ENCODE data around the gene SSH2. TPM values are rescaled to one million over a fixed set of nuclear protein-coding genes. Genes with fewer than 3 reads are reported as not detected.

Gene SSH2
- polyA plus RNA-seq, 1 donor from 2014 or later = 16.6 TPM

DNA sequence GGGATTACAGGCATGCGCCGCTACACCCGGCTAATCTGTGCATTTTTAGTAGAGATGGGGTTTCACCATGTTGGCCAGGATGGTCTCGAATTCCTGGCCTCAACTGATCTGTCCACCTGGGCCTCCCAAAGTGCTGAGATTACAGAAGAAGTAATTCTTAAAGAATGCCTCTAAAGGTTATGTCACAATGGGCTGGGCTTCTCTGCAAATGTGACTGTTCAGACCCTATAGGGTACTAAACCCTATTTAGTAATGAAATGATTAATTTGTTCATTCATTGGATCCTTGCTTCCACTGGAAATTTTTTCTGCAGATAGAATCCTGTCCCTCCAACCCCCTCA is 198.5 kb downstream of the SSH2 start:
- H3K27ac ChIP-seq (ENCODE audit: low read length) = no peak overlapping the region
- TF ChIP-seq POLR2AphosphoS5 (IDR thresholded peaks at IDR 0.05) (no peak), MXI1 (conservative IDR thresholded peaks at IDR 0.05; ENCODE audit: poor library complexity, severe bottlenecking) (no peak), EZH2 (IDR thresholded peaks at IDR 0.05; ENCODE audit: borderline replicate concordance, insufficient read depth, low read length, poor library complexity, severe bottlenecking) (no peak), EP300 (conservative IDR thresholded peaks at IDR 0.05; ENCODE audit: poor library complexity, severe bottlenecking) (no peak), SMC3 (conservative IDR thresholded peaks at IDR 0.05; ENCODE audit: poor library complexity) (no peak), TAF1 (IDR thresholded peaks at IDR 0.05; ENCODE audit: low read depth) (no peak), RAD21 (conservative IDR thresholded peaks at IDR 0.05) (no peak)
- TF ChIP-seq, protein P1, sequence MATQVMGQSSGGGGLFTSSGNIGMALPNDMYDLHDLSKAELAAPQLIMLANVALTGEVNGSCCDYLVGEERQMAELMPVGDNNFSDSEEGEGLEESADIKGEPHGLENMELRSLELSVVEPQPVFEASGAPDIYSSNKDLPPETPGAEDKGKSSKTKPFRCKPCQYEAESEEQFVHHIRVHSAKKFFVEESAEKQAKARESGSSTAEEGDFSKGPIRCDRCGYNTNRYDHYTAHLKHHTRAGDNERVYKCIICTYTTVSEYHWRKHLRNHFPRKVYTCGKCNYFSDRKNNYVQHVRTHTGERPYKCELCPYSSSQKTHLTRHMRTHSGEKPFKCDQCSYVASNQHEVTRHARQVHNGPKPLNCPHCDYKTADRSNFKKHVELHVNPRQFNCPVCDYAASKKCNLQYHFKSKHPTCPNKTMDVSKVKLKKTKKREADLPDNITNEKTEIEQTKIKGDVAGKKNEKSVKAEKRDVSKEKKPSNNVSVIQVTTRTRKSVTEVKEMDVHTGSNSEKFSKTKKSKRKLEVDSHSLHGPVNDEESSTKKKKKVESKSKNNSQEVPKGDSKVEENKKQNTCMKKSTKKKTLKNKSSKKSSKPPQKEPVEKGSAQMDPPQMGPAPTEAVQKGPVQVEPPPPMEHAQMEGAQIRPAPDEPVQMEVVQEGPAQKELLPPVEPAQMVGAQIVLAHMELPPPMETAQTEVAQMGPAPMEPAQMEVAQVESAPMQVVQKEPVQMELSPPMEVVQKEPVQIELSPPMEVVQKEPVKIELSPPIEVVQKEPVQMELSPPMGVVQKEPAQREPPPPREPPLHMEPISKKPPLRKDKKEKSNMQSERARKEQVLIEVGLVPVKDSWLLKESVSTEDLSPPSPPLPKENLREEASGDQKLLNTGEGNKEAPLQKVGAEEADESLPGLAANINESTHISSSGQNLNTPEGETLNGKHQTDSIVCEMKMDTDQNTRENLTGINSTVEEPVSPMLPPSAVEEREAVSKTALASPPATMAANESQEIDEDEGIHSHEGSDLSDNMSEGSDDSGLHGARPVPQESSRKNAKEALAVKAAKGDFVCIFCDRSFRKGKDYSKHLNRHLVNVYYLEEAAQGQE (IDR thresholded peaks at IDR 0.05; ENCODE audit: borderline replicate concordance) = no peak
- TF ChIP-seq, protein P2, sequence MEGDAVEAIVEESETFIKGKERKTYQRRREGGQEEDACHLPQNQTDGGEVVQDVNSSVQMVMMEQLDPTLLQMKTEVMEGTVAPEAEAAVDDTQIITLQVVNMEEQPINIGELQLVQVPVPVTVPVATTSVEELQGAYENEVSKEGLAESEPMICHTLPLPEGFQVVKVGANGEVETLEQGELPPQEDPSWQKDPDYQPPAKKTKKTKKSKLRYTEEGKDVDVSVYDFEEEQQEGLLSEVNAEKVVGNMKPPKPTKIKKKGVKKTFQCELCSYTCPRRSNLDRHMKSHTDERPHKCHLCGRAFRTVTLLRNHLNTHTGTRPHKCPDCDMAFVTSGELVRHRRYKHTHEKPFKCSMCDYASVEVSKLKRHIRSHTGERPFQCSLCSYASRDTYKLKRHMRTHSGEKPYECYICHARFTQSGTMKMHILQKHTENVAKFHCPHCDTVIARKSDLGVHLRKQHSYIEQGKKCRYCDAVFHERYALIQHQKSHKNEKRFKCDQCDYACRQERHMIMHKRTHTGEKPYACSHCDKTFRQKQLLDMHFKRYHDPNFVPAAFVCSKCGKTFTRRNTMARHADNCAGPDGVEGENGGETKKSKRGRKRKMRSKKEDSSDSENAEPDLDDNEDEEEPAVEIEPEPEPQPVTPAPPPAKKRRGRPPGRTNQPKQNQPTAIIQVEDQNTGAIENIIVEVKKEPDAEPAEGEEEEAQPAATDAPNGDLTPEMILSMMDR (IDR thresholded peaks at IDR 0.05; ENCODE audit: poor library complexity, severe bottlenecking) = no peak
- no peaks in the 10 kb centered on the region for H3K36me3 ChIP-seq (ENCODE audit: insufficient read depth, low read length)
- no peaks in the 10 kb centered on the region for H3K9me2 ChIP-seq (ENCODE audit: insufficient read depth, low read length)
- no peaks in the 10 kb centered on the region for H3F3A ChIP-seq (ENCODE audit: insufficient read depth, low read length, poor library complexity, severe bottlenecking)
- no peak overlapping the region for H2AFZ ChIP-seq (ENCODE audit: low read depth, low read length)
- H4K20me1 ChIP-seq (ENCODE audit: insufficient read depth) = no peaks in the 10 kb centered on the region
- H3K9me3 ChIP-seq (ENCODE audit: low read length) = peaks cover 10% of the 10 kb centered on the region
- H3K4me2 ChIP-seq (ENCODE audit: low read length) = no peak overlapping the region
- no peak overlapping the region for H3K4me3 ChIP-seq (ENCODE audit: low read length)
- H3K27me3 ChIP-seq (ENCODE audit: insufficient read depth, low read depth, low read length) = no peaks in the 10 kb centered on the region
- no peak overlapping the region for H3K9ac ChIP-seq (ENCODE audit: low read length)
- H3K79me2 ChIP-seq (replicated peaks; ENCODE audit: insufficient read depth, low read length) = peaks cover 3% of the 10 kb centered on the region

DNA sequence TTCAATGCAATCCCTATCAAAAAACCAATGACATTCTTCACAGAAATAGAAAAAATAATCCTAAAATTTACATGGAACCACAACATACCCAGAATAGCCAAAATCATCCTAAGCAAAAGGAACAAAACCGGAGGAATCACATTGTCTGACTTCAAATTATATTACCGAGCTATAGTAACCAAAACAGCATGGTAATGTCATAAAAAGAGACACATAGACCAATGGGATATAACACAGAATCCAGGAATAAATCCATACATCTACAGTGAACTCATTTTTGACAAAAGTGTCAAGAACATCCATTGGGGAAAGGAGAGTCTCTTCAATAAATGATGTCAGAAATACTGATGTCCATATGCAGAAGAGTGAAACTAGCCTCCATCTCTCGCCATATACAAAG is 201.5 kb downstream of the SSH2 start:
- H4K20me1 ChIP-seq (ENCODE audit: insufficient read depth) = no peaks in the 10 kb centered on the region
- no peak for TF ChIP-seq EZH2 (IDR thresholded peaks at IDR 0.05; ENCODE audit: borderline replicate concordance, insufficient read depth, low read length, poor library complexity, severe bottlenecking)
- no peak for TF ChIP-seq MXI1 (conservative IDR thresholded peaks at IDR 0.05; ENCODE audit: poor library complexity, severe bottlenecking)
- TF ChIP-seq RAD21 (conservative IDR thresholded peaks at IDR 0.05) = no peak
- TF ChIP-seq, protein P1 (IDR thresholded peaks at IDR 0.05; ENCODE audit: borderline replicate concordance) = no peak
- no peak for TF ChIP-seq TAF1 (IDR thresholded peaks at IDR 0.05; ENCODE audit: low read depth)
- no peak for TF ChIP-seq SMC3 (conservative IDR thresholded peaks at IDR 0.05; ENCODE audit: poor library complexity)
- no peak overlapping the region for H3K27ac ChIP-seq (ENCODE audit: low read length)
- peaks cover 10% of the 10 kb centered on the region for H3K9me3 ChIP-seq (ENCODE audit: low read length)
- no peaks in the 10 kb centered on the region for H3F3A ChIP-seq (ENCODE audit: insufficient read depth, low read length, poor library complexity, severe bottlenecking)
- H2AFZ ChIP-seq (ENCODE audit: low read depth, low read length) = no peak overlapping the region
- H3K9me2 ChIP-seq (ENCODE audit: insufficient read depth, low read length) = no peaks in the 10 kb centered on the region
- no peak overlapping the region for H3K9ac ChIP-seq (ENCODE audit: low read length)
- no peak overlapping the region for H3K4me3 ChIP-seq (ENCODE audit: low read length)
- H3K36me3 ChIP-seq (ENCODE audit: insufficient read depth, low read length) = no peaks in the 10 kb centered on the region
- H3K4me2 ChIP-seq (ENCODE audit: low read length) = no peak overlapping the region
- peaks cover 3% of the 10 kb centered on the region for H3K79me2 ChIP-seq (replicated peaks; ENCODE audit: insufficient read depth, low read length)
- H3K27me3 ChIP-seq (ENCODE audit: insufficient read depth, low read depth, low read length) = no peaks in the 10 kb centered on the region

All from neural cell (in vitro differentiated cells).